NCI-H1092 (cell line): Measurements from ENCODE around the gene NGRN.
"Not testable (repeated sequence)": the region's sequence is repeated elsewhere in the genome, so short reads cannot be mapped to it uniquely, and the experiment has no call there.

Experiments
- DNase-seq: peaks from one replicate; lab custom pipeline; 2025; lab: John Stamatoyannopoulos, UW

The NGRN gene

DNA sequence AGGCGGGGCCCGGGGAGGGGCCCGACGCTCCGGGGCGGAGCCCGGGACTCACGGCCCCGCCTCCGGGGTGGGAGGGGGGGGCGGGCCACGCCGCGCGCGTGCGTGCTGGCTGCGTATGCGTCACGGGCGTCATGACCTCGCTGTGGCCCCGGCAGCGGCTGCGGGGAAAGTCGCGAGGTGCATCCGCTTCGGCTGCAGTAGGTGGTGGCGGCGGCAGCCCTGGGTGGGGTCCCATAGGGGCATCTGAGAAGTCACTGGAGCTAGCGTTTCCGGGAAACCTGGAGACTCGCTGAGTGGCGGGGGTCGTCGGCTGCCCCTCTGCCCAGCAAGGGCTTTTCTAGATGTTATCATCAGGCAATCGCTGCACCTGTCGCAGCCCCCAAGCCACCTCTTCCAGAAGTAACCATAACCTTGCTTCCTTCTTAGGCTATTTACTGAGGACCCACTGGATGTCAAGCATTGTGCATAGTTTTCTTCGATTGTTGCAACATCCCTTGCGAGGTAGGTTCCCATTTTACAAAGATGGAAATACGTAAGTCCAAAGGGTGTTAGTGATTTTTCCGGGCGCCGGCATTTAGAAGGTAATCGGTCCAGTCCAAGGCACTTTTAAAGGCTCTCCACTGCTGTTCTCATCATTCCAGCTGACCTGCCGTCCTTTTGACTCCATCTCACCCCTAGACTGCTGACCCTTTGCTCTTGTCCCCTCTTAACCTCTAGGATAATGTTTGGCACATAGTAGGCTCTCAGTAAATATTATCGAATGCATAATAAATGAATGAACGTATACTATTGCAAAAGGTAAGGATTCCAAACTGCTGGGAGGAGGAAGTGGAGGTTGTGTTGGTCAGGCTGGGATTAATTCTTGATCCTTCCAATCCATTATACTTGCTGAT, 31.1 kb upstream of the NGRN start, which contains the start of gene GDPGP1:
Gene GDPGP1, plus strand, starts transcription at position 114 of the 893 bp plus-strand sequence. CDS start 6,700 bp downstream, outside the sequence.
- peak; percentile 72 for DNase-seq

DNA sequence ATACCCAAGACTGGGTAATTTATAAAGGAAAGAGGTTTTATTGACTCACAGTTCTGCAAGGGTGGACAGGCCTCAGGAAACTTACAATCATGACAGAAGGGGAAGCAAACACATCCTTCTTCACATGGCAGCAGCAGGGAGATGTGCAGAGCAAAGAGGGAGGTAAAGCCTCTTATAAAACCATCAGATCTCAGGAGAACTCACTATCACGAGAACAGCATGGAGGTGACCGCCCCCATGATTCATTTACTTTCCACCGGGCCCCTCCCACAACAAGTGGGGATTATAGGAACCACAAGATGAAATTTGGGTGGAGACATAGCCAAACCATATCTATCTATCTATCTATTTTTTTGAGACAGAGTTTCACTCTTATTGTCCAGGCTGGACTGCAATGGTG, 26.1 kb upstream of the NGRN start:
- DNase-seq = no peak

DNA sequence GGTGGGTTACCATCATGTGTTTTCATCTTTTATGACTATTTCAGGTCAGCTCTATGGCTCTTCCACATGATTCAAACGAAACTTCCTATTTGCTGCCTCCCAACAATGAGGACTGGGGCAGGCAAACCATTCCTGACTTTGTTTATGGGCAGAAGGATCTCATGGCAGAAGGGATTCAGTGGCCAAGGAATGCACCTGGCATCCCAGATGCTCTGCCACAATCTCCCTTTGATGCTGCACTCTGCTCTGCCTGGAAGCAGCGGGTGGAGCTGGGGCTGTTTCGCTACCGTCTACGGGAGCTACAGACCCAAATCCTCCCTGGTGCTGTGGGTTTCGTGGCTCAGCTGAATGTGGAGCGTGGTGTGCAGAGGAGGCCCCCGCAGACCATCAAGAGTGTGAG, 24.6 kb upstream of the NGRN start:
- no peak for DNase-seq

DNA sequence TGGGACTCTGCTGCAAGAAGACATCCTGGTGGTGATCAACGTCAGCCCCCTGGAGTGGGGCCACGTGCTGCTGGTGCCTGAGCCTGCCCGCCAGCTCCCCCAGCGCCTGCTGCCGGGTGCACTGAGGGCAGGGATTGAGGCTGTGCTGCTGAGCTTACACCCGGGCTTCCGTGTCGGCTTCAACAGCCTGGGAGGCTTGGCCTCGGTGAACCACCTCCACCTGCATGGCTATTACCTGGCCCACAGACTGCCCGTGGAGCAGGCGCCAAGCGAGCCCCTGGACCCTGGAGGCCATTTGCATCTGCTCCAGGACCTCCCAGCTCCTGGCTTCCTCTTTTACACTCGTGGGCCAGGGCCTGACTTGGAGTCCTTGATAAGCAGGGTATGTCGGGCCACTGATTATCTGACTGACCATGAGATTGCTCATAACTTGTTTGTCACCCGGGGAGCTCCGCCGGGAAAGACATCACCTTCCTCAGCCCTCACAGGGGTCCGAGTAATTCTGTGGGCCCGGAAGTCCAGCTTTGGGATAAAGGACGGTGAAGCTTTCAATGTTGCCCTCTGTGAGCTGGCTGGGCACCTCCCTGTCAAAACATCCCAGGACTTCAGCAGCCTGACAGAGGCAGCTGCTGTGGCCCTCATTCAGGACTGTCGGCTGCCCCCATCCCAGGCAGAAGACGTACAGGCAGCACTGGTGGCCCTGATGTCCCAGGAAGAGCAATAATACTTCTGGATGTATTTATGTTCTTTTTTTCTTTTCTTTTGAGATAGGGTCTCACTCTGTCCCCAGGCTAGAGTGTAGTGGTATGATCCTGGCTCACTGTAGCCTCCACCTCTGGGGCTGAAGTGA, 23.9 kb upstream of the NGRN start:
- no peak for DNase-seq

DNA sequence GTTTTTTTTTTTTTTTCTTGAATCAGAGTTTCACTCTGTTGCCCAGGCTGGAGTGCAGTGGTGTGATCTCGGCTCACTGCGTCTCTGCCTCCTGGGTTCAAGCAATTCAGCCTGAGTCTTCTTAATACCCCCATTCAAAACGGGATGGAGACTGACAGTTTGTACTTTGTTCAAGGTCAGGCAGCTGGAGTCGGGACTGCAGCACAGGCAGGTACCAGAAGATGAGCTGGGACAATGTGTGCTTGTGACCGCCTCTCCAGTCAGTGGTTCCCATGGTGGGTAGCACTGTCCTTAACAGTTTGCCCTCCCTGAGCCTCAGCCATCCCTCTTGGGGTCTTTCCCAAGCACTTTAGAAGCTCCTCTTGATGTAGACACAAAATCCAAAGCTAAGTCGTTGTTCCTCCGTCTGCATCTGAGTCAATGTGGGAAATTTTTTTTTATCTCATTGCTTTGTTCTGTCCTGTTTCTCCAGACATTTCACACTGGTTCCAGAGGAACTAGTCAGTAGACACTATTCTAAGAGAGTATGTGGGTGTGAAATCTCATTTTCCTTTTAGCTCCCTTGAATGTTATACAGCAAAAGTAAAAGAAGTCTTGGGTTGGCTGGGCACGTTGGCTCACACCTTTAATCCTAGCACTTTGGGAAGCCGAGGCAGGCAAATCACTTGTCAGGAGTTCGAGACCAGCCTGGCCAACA, 21.4 kb upstream of the NGRN start:
- DNase-seq = no peak

DNA sequence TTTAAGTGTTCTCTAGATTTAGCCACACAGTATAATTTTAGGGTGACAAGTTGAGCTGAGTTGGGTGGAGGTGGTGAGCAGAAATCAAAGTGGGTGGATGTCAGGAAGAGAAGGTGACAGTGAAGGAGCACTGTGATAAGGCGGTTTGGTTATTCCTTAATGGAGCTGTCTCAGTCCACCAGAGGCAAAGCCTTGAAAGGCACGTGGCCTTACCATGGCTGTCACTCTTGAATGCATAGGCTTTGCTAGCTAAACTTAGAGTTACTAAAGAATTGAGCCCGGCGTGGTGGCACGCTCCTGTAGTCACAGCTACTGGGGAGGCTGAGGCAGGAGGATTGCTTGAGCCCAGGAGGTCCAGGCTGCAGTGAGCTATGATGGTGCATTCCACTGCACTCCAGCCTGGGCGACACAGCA, 16.7 kb upstream of the NGRN start:
- DNase-seq = no peak

DNA sequence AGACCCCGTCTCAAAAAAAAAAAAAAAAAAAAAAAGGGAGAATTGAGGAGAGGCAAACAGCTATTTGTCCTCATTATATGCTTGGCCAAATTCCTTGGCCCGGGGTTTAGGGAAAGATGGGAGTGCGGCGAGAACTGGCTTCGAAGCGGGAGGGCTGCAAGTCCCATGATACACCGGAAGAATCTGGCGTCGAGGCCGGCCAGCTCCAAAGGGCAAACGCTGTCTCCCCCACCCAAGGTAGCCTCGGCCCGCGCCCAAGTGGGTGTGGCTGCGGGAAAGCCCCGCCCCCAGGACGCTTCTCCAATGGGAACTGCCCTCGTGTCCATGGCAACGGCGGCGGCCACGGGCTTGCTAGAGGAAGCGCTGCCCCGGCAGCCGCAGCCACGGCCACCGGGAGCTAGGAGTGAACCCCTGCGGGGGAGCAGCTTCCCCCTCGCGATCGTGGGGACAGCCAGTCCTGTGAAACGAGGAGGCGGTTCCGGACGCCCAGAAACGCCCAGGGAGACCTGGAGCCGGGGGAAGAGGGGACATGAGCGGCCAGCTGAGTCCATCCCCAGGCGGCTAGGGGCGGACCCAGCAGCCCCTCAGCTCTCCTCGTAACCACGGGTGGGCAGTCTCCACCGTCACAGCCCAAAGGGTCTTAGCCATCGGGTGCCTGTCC, 16.1 kb upstream of the NGRN start, which contains the start of gene TTLL13:
Gene TTLL13, plus strand, starts transcription at position 354 of the 661 bp plus-strand sequence. CDS start 1,075 bp downstream, outside the sequence.
- DNase-seq = peak; percentile 81

DNA sequence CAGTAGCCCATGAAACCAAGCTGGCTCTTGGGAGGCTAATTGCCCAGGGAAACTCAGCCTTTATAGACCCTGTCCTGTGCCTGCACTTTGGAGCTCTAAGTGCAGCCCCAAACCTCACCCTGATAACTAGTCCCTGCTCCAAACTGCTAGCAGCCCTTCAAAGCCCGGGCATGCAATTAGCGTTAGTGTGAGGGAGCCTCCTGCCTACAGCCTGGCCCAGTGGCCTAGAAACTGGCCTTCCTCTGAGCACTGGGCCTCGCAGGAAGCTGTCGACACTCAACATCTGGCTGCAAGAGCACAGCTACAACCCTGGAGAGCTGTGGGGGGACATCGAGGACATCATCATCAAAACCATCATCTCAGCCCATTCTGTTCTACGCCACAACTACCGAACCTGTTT, 7.7 kb upstream of the NGRN start:
- no peak for DNase-seq

DNA sequence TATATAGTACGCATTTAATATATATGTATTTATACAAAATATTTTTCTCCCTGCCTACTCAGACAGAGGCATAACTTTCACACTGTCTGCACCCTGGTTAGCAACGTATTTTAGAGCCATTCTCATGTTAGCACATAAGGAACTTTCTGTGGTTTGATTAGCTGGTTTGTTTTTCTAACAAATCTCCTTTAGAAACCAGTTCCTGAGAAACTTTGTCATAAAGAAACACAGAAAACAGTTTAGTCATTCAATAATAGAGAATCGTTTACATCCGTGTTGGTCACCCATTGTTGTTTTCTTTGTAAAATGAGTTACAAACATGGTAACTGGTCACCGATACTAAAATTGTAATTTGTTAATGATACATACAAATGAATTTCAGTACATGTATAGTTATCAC, 5.9 kb upstream of the NGRN start:
- DNase-seq = no peak

DNA sequence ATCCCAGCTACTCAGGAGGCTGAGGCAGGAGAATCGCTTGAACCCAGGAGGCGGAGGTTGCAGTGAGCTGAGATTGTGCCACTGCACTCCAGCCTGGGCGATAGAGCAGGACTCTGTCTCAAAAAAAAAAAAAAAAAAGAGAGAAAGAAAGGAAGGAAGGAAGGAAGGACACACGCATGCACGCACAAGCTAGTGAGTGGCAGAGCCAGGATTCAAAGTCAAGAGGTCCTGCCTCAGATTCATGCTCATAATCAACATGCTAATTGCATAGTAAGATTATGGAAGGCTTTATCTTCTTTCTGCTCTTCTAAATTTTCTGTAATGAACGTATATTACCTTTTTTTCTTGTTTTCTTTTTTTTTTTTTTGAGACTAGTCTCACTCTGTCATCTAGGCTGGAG, 4.7 kb upstream of the NGRN start:
- not testable (repeated sequence) for DNase-seq

DNA sequence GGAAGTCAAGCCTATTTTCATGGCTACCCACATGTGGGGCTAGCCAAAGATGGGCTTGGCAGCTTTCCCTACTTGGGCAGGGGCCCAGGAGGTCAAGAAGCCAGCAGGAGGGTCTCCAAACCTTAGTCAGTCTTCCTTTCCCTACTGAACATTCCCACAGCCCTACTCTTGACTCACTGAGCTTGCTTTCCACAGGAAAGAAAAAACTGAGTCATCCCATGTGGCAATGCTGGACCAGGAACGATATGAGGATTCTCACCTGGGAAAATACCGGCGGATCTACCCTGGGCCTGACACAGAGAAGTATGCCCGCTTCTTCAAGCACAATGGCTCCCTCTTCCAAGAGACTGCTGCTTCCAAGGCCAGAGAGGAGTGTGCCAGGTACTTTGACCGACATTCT, 3.7 kb upstream of the NGRN start:
- DNase-seq = no peak

DNA sequence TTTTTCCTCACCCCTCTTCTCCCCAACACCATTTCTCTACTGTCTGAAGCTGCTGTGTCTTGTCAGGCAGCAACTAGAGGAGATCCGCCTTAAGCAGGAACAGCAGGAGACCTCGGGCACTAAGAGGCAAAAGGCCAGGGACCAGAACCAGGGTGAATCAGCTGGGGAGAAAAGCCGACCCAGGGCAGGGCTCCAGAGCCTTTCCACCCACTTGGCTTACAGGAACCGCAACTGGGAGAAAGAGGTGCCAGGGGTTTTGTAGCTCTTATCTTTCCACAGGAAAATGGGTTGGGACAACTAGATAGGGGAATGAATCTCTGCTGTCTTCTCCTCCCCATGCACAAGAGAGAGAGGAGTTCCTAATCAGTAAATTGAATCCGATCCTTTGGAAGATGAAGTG, 3.0 kb upstream of the NGRN start:
- no peak for DNase-seq

DNA sequence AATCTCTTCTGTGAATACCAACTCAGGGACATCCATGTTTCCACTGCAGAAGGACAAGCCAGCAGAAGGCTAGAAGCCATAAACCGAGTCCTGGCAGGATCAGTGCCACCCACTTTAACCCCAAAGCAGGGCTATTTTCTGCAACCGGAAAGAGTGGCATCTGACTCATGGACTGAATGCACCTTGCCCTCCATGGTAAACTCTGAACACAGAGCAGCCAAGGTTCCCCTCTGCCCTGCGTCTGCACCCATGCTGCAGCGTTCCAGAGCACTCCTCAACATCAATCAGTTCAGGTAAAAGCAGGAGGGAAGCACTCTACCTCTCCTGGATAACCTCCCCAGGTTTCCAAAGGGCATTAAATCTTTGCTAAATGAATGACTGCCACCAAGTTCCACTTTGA, 801 bp upstream of the NGRN start:
- no peak for DNase-seq

DNA sequence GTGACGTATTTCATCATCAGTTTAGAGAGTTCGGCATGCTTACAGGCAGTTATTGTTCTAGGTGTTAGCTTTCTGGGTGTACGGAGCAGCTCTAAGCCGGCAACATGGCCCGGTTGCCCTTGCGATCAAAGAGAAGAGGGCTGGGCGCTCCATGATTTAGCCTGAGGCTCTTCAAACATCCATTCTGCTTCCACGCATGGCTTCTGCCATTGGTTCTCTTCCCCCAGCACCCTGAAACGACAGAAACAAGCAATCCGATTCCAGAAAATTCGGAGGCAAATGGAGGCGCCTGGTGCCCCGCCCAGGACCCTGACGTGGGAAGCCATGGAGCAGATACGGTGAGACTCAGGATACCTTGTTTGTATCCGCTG, 574 bp downstream of the NGRN start:
- DNase-seq = peak; percentile 23

DNA sequence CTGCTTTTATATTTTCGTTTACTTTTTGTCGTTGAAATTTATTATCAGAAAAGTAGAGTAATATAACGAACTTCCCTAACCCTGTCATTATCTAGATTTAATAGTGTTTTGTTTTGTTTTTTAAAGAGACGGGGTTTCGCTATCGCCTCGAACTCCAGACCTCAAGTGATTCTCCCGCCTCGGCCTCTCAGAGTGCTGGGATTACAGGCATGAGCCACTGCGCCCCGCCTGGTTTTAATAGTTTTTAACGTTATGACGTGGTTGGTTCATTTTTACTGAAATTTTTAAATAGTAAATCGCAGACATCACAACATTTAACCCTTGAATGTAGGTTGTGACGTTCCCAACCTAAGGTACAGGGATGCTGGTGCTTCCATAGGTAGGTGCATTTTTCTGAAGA, 1.0 kb downstream of the NGRN start:
- DNase-seq = no peak

DNA sequence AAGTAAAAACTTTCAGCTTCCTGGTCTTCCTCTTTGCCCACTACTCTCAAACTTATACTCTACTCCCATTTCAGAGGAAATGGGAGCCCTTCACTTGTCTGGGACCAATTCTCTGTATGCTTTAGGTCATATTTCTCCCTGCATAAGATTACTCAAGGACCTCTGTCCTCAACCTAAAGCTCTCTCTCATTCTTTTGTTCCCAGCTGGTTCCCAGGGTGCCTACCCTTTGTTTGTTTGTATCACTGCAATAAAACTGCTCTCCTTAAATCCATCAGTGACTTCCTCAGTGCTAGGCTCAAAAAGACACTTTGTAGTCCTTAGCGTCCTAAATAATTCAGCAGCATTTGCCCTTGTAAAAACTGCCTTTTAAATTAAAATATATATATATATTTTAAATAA, 2.9 kb downstream of the NGRN start:
- no peak for DNase-seq

DNA sequence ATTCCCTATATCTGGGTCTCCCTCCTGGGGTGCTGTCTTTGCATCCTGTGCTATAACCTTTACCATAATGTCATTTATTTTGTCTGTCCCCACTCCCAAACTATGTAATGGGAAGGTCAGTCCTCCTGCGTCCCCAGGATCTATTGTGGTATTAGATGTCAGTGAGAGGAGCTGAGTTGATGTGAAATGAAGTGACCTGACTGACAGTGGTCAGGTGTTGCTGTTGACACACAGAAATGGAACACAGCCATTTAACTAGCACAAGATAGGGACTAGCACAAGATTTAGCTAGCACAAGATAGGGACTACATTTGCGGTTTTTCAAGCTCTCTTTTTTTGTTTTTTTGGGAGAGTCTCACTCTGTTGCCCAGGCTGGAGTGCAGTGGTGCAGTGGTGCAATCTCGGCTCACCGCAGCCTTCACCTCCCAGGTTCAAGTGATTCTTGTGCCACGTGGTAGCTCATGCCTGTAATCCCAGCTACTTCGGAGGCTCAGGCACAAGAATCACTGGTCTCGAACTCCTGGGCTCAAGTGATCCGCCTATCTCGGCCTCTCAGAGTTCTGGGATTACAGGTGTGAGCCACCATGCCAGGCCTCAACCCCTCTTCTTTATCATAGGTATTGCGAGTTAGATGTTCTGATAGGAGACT, 5.2 kb downstream of the NGRN start:
- no peak for DNase-seq

DNA sequence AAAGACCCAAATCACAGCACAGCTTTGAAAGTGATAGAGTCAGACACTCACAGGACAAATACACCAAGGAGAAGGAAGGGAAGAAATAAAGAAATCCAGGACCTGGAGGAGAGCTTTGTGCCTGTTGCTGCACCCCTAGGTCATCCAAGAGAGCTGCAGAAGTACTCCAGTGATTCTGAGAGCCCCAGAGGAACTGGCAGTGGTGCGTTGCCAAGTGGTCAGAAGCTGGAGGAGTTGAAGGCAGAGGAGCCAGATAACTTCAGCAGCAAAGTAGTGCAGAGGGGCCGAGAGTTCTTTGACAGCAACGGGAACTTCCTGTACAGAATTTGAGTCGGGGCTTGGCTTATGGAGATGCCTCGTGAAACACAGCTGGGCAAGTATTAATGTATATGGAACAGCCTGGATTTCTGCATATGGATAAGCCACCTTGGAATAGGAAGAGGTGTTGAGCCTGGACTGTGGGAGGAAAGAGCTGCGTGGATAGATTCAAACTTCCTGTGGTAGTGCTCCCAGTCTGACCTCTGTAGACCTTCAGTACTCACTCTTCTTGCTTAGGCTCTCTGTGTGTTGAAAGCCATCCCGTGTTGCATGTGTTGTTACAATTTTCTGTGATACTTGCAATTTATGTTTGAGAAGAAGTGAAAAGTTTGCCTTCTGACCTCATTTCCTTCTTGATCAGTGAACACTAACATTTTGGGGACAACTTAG, 6.1 kb downstream of the NGRN start:
- DNase-seq = no peak

DNA sequence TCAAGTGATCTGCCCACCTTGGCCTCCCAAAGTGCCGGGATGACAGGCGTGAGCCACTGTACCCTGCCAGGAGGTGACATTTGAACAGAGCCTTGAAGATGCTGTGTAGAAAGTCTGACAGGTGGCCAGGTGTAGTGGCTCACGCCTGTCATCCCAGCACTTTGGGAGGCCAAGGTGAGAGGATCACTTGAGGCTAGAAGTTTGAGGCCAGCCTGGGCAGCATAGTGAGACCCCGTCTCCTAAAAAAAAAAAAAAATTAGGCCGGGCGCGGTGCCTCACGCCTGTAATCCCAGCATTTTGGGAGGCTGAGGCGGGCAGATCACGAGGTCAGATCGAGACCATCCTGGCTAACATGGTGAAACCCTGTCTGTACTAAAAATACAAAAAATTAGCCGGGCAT, 13.0 kb downstream of the NGRN start:
- not testable (repeated sequence) for DNase-seq

DNA sequence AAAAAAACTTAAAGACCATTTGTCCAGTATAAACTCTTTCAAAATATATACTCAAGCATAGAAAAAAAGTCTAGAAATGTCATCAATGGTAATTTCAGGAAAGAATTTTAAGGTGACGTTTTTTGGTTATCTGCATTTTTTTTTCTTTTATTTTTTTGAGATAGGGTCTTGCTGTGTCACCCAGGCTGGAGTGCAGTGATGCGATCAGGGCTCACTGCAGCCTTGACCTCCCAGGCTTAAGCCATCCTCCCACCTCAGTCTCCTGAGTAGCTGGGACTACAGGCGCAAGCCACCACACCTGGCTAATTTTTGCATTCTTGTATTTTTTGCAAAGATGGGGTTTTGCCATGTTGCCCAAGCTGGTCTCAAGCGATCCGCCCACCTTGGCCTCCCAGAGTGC, 15.3 kb downstream of the NGRN start:
- DNase-seq = not testable (repeated sequence)

DNA sequence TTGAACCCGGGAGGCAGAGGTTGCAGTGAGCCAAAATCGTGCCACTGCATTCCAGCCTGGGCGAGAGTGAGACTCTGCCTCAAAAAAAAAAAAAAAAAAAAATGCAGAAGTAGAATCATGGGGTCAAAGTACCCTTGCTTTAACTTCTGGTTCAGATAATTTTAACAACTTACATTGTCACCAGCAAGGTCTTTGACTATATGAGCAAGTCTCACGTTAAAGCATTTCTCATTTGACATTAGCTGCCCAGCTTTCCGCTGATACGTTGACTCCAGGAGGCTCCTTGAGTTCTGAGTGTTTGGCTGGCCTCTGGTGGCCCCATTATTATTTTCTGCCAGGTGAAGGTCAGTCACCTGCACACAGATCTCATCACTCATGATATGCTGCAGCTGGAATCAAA, 16.2 kb downstream of the NGRN start:
- not testable (repeated sequence) for DNase-seq
